ENCODE results near the gene NAA15. TPM values are rescaled to one million over a fixed set of nuclear protein-coding genes. Genes with fewer than 3 reads are reported as not detected.
"Not testable (repeated sequence)": the region's sequence is repeated elsewhere in the genome, so short reads cannot be mapped to it uniquely, and the experiment has no call there.

Gene NAA15
- total and polyA plus RNA-seq, 9 donors: 16.0 to 31.0 (median 26.8) TPM

- Histone ChIP-seq H3K27me3 (ENCODE audit: control insufficient read depth, insufficient read depth, low read length) (no peaks in the 10 kb centered on the region), H3K4me3 (ENCODE audit: low read length) (no peak overlapping the region), H3K4me1 (ENCODE audit: control insufficient read depth, insufficient read depth, low read length) (no peaks in the 10 kb centered on the region), H3K27ac (ENCODE audit: low read length) (no peak overlapping the region), H3K9me3 (replicated peaks; ENCODE audit: control insufficient read depth, low read depth, low read length) (no peaks in the 10 kb centered on the region), H3K36me3 (ENCODE audit: control insufficient read depth, insufficient read depth, low read length) (peaks cover 9% of the 10 kb centered on the region)
- no peak for DNase-seq
- WGBS (ENCODE audit: insufficient coverage): no CpG with 5 or more reads among the region's 4 CpGs
These were observed 91.5 kb downstream of the NAA15 start for GRCh38 chr4:139392797-139393196.

DNA sequence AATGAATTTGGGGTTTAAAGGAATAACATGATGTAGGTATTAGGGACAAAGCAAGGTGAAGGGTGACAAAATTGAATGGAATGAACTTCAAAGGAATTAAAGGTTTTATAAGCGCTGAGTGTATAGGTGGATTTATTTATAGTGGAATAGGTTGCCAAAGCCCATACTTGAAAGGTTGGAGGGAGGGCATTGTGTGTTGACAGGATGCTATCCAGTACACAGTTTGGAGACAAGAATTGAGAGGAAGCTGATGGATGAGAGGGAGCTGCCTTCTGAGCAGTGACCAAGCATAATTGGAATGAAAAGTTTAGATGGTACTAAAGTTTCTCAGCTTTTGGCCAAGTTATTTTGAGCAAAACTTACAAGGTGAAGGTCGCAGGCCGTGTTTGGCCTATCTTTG is 100.1 kb downstream of the NAA15 start:
- H3K4me3 ChIP-seq (ENCODE audit: low read length): no peak overlapping the region
- WGBS (ENCODE audit: insufficient coverage): 91% methylated on average over 3 of the region's 3 CpGs
- H3K27ac ChIP-seq (ENCODE audit: low read length): no peak overlapping the region
- H3K36me3 ChIP-seq (ENCODE audit: control insufficient read depth, insufficient read depth, low read length): peaks cover 4% of the 10 kb centered on the region
- no peak for DNase-seq
- no peaks in the 10 kb centered on the region for H3K9me3 ChIP-seq (replicated peaks; ENCODE audit: control insufficient read depth, low read depth, low read length)
- no peaks in the 10 kb centered on the region for H3K27me3 ChIP-seq (ENCODE audit: control insufficient read depth, insufficient read depth, low read length)
- no peaks in the 10 kb centered on the region for H3K4me1 ChIP-seq (ENCODE audit: control insufficient read depth, insufficient read depth, low read length)

DNA sequence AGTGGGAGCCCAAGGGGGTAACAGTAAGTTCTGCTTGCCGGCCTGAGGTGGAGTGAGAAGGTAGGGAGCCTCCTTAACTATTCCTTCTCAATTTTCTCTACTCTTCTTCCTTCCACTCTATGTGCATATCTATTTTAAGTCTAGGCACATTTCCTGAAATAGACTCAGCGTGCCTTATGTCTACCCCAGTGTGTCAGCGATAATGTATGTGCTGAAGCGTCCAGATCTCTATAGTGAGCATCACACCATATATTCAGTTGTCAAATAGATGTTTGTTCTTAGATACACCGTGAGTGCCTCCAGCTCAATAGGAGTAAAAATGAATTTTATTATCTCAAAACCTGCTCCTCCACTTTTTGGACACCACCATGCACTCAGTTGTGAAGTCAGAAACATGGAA is 101.1 kb downstream of the NAA15 start:
- H3K27me3 ChIP-seq (ENCODE audit: control insufficient read depth, insufficient read depth, low read length): no peaks in the 10 kb centered on the region
- no CpG with 5 or more reads among the region's 5 CpGs for WGBS (ENCODE audit: insufficient coverage)
- peak; percentile 10 for DNase-seq
- no peaks in the 10 kb centered on the region for H3K9me3 ChIP-seq (replicated peaks; ENCODE audit: control insufficient read depth, low read depth, low read length)
- peaks cover 4% of the 10 kb centered on the region for H3K36me3 ChIP-seq (ENCODE audit: control insufficient read depth, insufficient read depth, low read length)
- no peak overlapping the region for H3K27ac ChIP-seq (ENCODE audit: low read length)
- no peak overlapping the region for H3K4me3 ChIP-seq (ENCODE audit: low read length)
- no peaks in the 10 kb centered on the region for H3K4me1 ChIP-seq (ENCODE audit: control insufficient read depth, insufficient read depth, low read length)

GRCh38 chr4:139403462-139403861 is 102.2 kb downstream of the NAA15 start:
- no CpG with 5 or more reads among the region's 3 CpGs for WGBS (ENCODE audit: insufficient coverage)
- Histone ChIP-seq H3K27me3 (ENCODE audit: control insufficient read depth, insufficient read depth, low read length) (no peaks in the 10 kb centered on the region), H3K4me3 (ENCODE audit: low read length) (no peak overlapping the region), H3K36me3 (ENCODE audit: control insufficient read depth, insufficient read depth, low read length) (peaks cover 4% of the 10 kb centered on the region), H3K27ac (ENCODE audit: low read length) (no peak overlapping the region), H3K4me1 (ENCODE audit: control insufficient read depth, insufficient read depth, low read length) (no peaks in the 10 kb centered on the region), H3K9me3 (replicated peaks; ENCODE audit: control insufficient read depth, low read depth, low read length) (no peaks in the 10 kb centered on the region)
- DNase-seq: no peak

DNA sequence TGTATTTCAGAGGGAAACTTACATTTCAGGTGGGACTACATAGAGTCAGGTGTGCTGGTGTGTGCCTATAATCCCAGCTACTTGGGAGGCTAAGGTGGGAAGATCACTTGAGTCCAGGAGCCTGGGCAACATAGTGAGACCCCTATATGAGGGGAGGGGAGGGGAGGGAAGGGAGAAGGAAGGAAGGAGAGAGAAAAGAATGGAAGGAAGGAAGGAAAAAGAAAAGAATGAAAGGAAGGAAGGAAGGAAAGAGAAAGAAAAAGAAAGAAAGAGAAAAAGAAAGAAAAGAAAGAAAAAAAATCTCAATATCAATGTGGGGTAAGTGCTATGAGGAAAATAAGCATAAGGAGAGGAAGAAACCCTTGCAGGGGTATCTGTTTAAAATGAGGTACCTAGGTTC is 109.0 kb downstream of the NAA15 start:
- DNase-seq: no peak
- Histone ChIP-seq H3K27ac (ENCODE audit: low read length) (no peak overlapping the region), H3K4me1 (ENCODE audit: control insufficient read depth, insufficient read depth, low read length) (no peaks in the 10 kb centered on the region), H3K9me3 (replicated peaks; ENCODE audit: control insufficient read depth, low read depth, low read length) (peaks cover 8% of the 10 kb centered on the region), H3K36me3 (ENCODE audit: control insufficient read depth, insufficient read depth, low read length) (no peaks in the 10 kb centered on the region), H3K27me3 (ENCODE audit: control insufficient read depth, insufficient read depth, low read length) (no peaks in the 10 kb centered on the region), H3K4me3 (ENCODE audit: low read length) (no peak overlapping the region)

- H3K9me3 ChIP-seq (replicated peaks; ENCODE audit: control insufficient read depth, low read depth, low read length): peaks cover 12% of the 10 kb centered on the region
- DNase-seq; H3K36me3 ChIP-seq (ENCODE audit: control insufficient read depth, insufficient read depth, low read length); H3K27ac ChIP-seq (ENCODE audit: low read length); H3K4me1 ChIP-seq (ENCODE audit: control insufficient read depth, insufficient read depth, low read length); H3K4me3 ChIP-seq (ENCODE audit: low read length); H3K27me3 ChIP-seq (ENCODE audit: control insufficient read depth, insufficient read depth, low read length): not testable (repeated sequence)
- 85% methylated on average over 5 of the region's 8 CpGs for WGBS (ENCODE audit: insufficient coverage)
These were observed 113.4 kb downstream of the NAA15 start for GRCh38 chr4:139414671-139415210.

GRCh38 chr4:139416073-139416673 is 114.9 kb downstream of the NAA15 start:
- peak; percentile 28 for DNase-seq
- no peaks in the 10 kb centered on the region for H3K4me1 ChIP-seq (ENCODE audit: control insufficient read depth, insufficient read depth, low read length)
- no CpG with 5 or more reads among the region's 2 CpGs for WGBS (ENCODE audit: insufficient coverage)
- no peaks in the 10 kb centered on the region for H3K27me3 ChIP-seq (ENCODE audit: control insufficient read depth, insufficient read depth, low read length)
- H3K4me3 ChIP-seq (ENCODE audit: low read length): no peak overlapping the region
- no peaks in the 10 kb centered on the region for H3K36me3 ChIP-seq (ENCODE audit: control insufficient read depth, insufficient read depth, low read length)
- no peak overlapping the region for H3K27ac ChIP-seq (ENCODE audit: low read length)
- H3K9me3 ChIP-seq (replicated peaks; ENCODE audit: control insufficient read depth, low read depth, low read length): peaks cover 18% of the 10 kb centered on the region

- Histone ChIP-seq H3K4me1 (ENCODE audit: control insufficient read depth, insufficient read depth, low read length) (no peaks in the 10 kb centered on the region), H3K9me3 (replicated peaks; ENCODE audit: control insufficient read depth, low read depth, low read length) (peaks cover 15% of the 10 kb centered on the region), H3K27me3 (ENCODE audit: control insufficient read depth, insufficient read depth, low read length) (no peaks in the 10 kb centered on the region), H3K36me3 (ENCODE audit: control insufficient read depth, insufficient read depth, low read length) (no peaks in the 10 kb centered on the region), H3K4me3 (ENCODE audit: low read length) (no peak overlapping the region), H3K27ac (ENCODE audit: low read length) (peak overlapping the region; percentile 77)
- DNase-seq: peak; percentile 88
- no CpG with 5 or more reads among the region's 2 CpGs for WGBS (ENCODE audit: insufficient coverage)
These were observed 118.1 kb downstream of the NAA15 start for GRCh38 chr4:139419388-139419914.

DNA sequence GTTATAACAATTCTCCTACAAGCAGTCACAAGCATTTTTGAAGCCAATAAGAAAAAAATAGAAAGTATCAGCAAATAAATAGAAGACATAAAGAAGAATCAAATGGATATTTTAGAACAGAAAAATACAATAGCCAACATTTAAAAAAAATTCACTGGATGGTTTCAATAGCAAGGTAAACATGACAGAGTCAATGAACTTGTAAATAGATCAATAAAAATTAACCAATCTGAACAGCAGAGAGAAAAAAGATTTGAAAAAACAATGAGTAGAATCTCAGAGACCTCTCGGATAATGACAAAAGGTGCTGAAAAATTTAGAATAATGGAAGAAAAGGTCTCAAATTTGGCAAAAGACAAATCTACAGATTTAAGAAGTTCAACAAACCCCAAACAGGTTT is 119.3 kb downstream of the NAA15 start:
- no peak overlapping the region for H3K27ac ChIP-seq (ENCODE audit: low read length)
- WGBS (ENCODE audit: insufficient coverage): no CpG with 5 or more reads among the region's 1 CpG
- H3K27me3 ChIP-seq (ENCODE audit: control insufficient read depth, insufficient read depth, low read length): no peaks in the 10 kb centered on the region

GRCh38 chr4:139436122-139436521 is 134.8 kb downstream of the NAA15 start:
- no peaks in the 10 kb centered on the region for H3K36me3 ChIP-seq (ENCODE audit: control insufficient read depth, insufficient read depth, low read length)
- H3K27me3 ChIP-seq (ENCODE audit: control insufficient read depth, insufficient read depth, low read length): no peaks in the 10 kb centered on the region
- H3K9me3 ChIP-seq (replicated peaks; ENCODE audit: control insufficient read depth, low read depth, low read length): peaks cover 58% of the 10 kb centered on the region
- H3K27ac ChIP-seq (ENCODE audit: low read length): no peak overlapping the region
- WGBS (ENCODE audit: insufficient coverage): 97% methylated on average over 18 of the region's 23 CpGs
- no peaks in the 10 kb centered on the region for H3K4me1 ChIP-seq (ENCODE audit: control insufficient read depth, insufficient read depth, low read length)
- H3K4me3 ChIP-seq (ENCODE audit: low read length): no peak overlapping the region
- DNase-seq: no peak

More for the DNA sequence above, 119.3 kb downstream of the NAA15 start:
- Histone ChIP-seq H3K4me1 (ENCODE audit: control insufficient read depth, insufficient read depth, low read length) (no peaks in the 10 kb centered on the region), H3K9me3 (replicated peaks; ENCODE audit: control insufficient read depth, low read depth, low read length) (peaks cover 14% of the 10 kb centered on the region), H3K4me3 (ENCODE audit: low read length) (no peak overlapping the region), H3K36me3 (ENCODE audit: control insufficient read depth, insufficient read depth, low read length) (no peaks in the 10 kb centered on the region)
- DNase-seq: no peak

All from muscle of leg (tissue), 11 donors.